DOHH2 (cell line): ENCODE results near the gene HOXA1.

Experiments
- EZH2phosphoT487 ChIP-seq: fragments of 200-600 bp; sonication (generic); IDR thresholded peaks from 2 replicates; pipeline ENCODE4 v1.6.1; 2017; ENCODE audit warnings: borderline replicate concordance, mild to moderate bottlenecking, antibody characterized with exemption, low read length, moderate library complexity, mixed read lengths
- TF ChIP-seq, protein P1 (sequence below): fragments of 200-600 bp; sonication (generic); IDR thresholded peaks from one replicate; pipeline ENCODE4 v1.5.1; 2014; ENCODE audit warnings: antibody characterized with exemption, mild to moderate bottlenecking, low read depth, low read length; ENCODE audit not compliant: poor library complexity, severe bottlenecking

DNA sequence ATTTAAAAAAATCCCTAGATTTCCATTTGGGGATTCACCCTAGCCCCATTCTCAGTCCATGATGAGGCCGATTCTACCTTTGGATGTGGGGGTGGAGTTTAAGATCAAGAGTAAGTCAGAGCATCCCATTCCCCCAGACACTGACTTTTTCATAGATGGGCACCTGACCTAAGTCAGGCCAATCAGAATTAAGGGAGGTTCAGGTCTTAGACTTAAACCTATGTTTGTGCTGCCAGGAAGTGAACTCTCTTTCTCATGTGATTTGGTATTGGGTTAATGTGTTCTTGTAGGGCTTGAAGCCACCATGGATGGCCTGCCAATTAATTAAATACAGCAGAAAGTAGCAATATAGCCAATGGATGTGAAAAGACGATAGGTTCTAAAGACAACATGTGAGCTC lies 30.1 kb downstream of the HOXA1 start:
- TF ChIP-seq, protein P1, sequence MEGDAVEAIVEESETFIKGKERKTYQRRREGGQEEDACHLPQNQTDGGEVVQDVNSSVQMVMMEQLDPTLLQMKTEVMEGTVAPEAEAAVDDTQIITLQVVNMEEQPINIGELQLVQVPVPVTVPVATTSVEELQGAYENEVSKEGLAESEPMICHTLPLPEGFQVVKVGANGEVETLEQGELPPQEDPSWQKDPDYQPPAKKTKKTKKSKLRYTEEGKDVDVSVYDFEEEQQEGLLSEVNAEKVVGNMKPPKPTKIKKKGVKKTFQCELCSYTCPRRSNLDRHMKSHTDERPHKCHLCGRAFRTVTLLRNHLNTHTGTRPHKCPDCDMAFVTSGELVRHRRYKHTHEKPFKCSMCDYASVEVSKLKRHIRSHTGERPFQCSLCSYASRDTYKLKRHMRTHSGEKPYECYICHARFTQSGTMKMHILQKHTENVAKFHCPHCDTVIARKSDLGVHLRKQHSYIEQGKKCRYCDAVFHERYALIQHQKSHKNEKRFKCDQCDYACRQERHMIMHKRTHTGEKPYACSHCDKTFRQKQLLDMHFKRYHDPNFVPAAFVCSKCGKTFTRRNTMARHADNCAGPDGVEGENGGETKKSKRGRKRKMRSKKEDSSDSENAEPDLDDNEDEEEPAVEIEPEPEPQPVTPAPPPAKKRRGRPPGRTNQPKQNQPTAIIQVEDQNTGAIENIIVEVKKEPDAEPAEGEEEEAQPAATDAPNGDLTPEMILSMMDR = no peak
- no peak for TF ChIP-seq EZH2phosphoT487
